Gastrocnemius medialis (tissue), 4 donors: ENCODE data around the gene AGL. TPM values are rescaled to one million over a fixed set of nuclear protein-coding genes. Genes with fewer than 3 reads are reported as not detected.
A peak's percentile ranks its signal among the peaks of the same experiment; 100 is the strongest.
"Not testable (repeated sequence)": the region's sequence is repeated elsewhere in the genome, so short reads cannot be mapped to it uniquely, and the experiment has no call there.

ENCODE experiments used
- ATAC-seq, 2 donors: fragments of 150-250 bp; one replicate each; pipeline ENCODE4 v1.9.1; 2016
- DNase-seq, 2 donors: peaks; one replicate each; pipeline ENCODE4 v3.0.0-alpha.2; 2019
- H3K27ac ChIP-seq, 4 donors: fragments of 200-600 bp; sonication (generic); 1 replicate in 1 of 4; 2 replicates in 3 of 4; pipeline ENCODE4 v1.5.1; 2016 to 2018; ENCODE audit warnings: mild to moderate bottlenecking in 2 of 4, moderate library complexity in 1 of 4
- H3K27me3 ChIP-seq, 3 donors: fragments of 200-600 bp; sonication (generic) in 2 of 3; 1 replicate in 1 of 3; 2 replicates in 2 of 3; pipeline versions ENCODE4 v1.5.1 to v1.6.0; 2016 to 2019; ENCODE audit warnings: mild to moderate bottlenecking in 1 of 3, moderate library complexity in 1 of 3
- H3K36me3 ChIP-seq, 2 donors: fragments of 200-600 bp; sonication (generic) in 1 of 2; one replicate each; pipeline ENCODE4 v1.5.1; 2017 to 2018
- H3K4me1 ChIP-seq, 2 donors: fragments of 200-600 bp; sonication (generic) in 1 of 2; one replicate each; pipeline ENCODE4 v1.5.1; 2016 to 2017; ENCODE audit warnings: mild to moderate bottlenecking in 2 of 2
- H3K4me3 ChIP-seq, 4 donors: fragments of 200-600 bp; sonication (generic) in 3 of 4; 1 replicate in 1 of 4; 2 replicates in 3 of 4; pipeline ENCODE4 v1.5.1; 2016 to 2019; ENCODE audit warnings: mild to moderate bottlenecking in 2 of 4
- H3K9me3 ChIP-seq, 3 donors: fragments of 200-600 bp; sonication (generic) in 2 of 3; 1 replicate in 1 of 3; 2 replicates in 2 of 3; pipeline ENCODE4 v1.5.1; 2016 to 2019
- POLR2A ChIP-seq, 2 donors: fragments of 450-650 bp; IDR thresholded peaks; one replicate each; pipeline ENCODE4 v1.6.1; 2017; ENCODE audit warnings: antibody characterized with exemption in 2 of 2, mild to moderate bottlenecking in 2 of 2, moderate library complexity in 2 of 2
- in situ Hi-C, 4 donors: fragments of 200-750 bp; cut with MboI; loops; one replicate each; pipeline versions ENCODE4 v1.15.0 to v1.8.0; 2017; ENCODE audit warnings: low sequenced_read_pairs in 4 of 4
- intact Hi-C: fragments of 100-400 bp; cut with DNase I; formaldehyde crosslinking; loops from one replicate; pipeline ENCODE4 v1.15.1; 2023; ENCODE audit warnings: low total_unique reads
- total RNA-seq, 4 donors: library from RNA; depleted of rRNA; stranded (reverse); fragments of >200 nt; gene quantifications; one replicate each; pipeline versions ENCODE4 v1.1.0 to v1.2.3, GENCODE V29; 2016
- TF ChIP-seq, protein P1 (sequence below), 5 experiments: fragments of 450-650 bp in 3 of 5; fragments of 200-600 bp in 2 of 5; sonication (generic) in 2 of 5; IDR thresholded peaks in 4 of 5; conservative IDR thresholded peaks in 1 of 5; 1 replicate in 4 of 5; 2 replicates in 1 of 5; pipeline ENCODE4 v1.5.1; 2016 to 2019; ENCODE audit warnings: antibody characterized with exemption in 5 of 5, mild to moderate bottlenecking in 3 of 5, moderate library complexity in 3 of 5

The AGL gene
- total RNA-seq, 4 donors from 2014 or later = 49.3 to 143 (median 103) TPM

- ATAC-seq (no peak), DNase-seq (no peak)
- peaks cover 0 to 7% of the 10 kb centered on the region in 2 donors for H3K4me1 ChIP-seq
- in situ Hi-C loops (no loop called here), intact Hi-C loops (no loop called here)
- H3K27ac ChIP-seq = no peak overlapping the region
- H3K36me3 ChIP-seq = no peaks in the 10 kb centered on the region
- no peaks in the 10 kb centered on the region for H3K9me3 ChIP-seq
- no peak overlapping the region for H3K4me3 ChIP-seq
- no peaks in the 10 kb centered on the region for H3K27me3 ChIP-seq
- TF ChIP-seq POLR2A (IDR thresholded peaks at IDR 0.05) = no peak
- TF ChIP-seq, protein P1, sequence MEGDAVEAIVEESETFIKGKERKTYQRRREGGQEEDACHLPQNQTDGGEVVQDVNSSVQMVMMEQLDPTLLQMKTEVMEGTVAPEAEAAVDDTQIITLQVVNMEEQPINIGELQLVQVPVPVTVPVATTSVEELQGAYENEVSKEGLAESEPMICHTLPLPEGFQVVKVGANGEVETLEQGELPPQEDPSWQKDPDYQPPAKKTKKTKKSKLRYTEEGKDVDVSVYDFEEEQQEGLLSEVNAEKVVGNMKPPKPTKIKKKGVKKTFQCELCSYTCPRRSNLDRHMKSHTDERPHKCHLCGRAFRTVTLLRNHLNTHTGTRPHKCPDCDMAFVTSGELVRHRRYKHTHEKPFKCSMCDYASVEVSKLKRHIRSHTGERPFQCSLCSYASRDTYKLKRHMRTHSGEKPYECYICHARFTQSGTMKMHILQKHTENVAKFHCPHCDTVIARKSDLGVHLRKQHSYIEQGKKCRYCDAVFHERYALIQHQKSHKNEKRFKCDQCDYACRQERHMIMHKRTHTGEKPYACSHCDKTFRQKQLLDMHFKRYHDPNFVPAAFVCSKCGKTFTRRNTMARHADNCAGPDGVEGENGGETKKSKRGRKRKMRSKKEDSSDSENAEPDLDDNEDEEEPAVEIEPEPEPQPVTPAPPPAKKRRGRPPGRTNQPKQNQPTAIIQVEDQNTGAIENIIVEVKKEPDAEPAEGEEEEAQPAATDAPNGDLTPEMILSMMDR (IDR thresholded peaks at IDR 0.05 in 4 of 5, conservative IDR thresholded peaks at IDR 0.05 in 1 of 5) = no peak
Observed at GRCh38 chr1:99827970-99828369, 22.2 kb upstream of the AGL start.

GRCh38 chr1:99829269-99829668 lies 20.9 kb upstream of the AGL start:
- ATAC-seq = no peak
- in situ Hi-C loops (no loop called here), intact Hi-C loops (no loop called here)
- Histone ChIP-seq H3K36me3 (no peaks in the 10 kb centered on the region), H3K27ac (no peak overlapping the region), H3K4me1 (peaks cover 0 to 7% of the 10 kb centered on the region in 2 donors), H3K9me3 (no peaks in the 10 kb centered on the region), H3K27me3 (no peaks in the 10 kb centered on the region), H3K4me3 (no peak overlapping the region)
- no peak for DNase-seq
- TF ChIP-seq POLR2A (IDR thresholded peaks at IDR 0.05) = no peak
- TF ChIP-seq, protein P1 (IDR thresholded peaks at IDR 0.05 in 4 of 5, conservative IDR thresholded peaks at IDR 0.05 in 1 of 5) = no peak

- H3K9me3 ChIP-seq, H3K36me3 ChIP-seq, in situ Hi-C loops, ATAC-seq, DNase-seq, intact Hi-C loops, H3K4me3 ChIP-seq, H3K27me3 ChIP-seq: not testable (repeated sequence)
- peak overlapping the region; percentile 88 to 93 (median 90) for H3K27ac ChIP-seq
- peaks cover 17 to 21% of the 10 kb centered on the region in 2 donors for H3K4me1 ChIP-seq
Observed at GRCh38 chr1:99833911-99834310, 16.2 kb upstream of the AGL start.

DNA sequence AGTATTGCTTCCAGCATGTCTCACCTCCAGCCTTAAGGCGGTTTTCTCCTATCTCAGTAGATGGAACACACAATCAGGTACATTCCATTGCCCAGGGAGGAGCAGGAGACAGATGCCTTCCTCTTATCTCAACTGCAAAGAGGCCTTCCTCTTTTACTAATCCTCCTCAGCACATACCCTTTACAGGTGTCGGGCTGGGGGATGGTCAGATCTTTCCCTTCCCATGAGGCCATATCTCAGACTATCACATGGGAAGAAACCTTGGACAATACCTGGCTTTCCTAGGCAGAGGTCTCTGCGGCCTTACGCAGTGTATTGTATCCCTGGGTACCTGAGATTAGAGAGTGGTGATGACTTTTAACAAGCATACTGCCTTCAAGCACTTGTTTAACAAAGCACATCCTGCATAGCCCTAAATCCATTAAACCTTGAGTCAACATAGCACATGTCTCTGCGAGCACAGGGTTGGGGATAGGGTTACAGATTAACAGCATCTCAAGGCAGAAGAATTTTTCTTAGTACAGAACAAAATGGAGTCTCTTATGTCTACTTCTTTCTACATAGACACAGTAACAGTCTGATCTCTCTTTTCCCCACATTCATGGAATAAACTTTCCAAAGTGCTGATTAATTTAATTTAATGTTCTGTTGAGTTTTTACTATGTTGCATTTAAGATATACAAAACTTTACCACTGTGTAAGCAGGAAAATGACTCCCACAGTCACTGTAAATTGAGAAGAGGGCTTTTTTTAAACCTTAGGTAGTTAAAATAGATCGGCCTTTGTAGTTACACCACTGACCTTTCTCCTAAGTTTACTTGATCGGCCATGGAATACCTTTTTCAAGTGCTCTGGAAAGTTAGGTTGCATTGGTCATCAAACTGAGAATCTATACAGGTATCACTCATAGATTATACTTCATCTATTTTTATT lies 13.7 kb upstream of the AGL start:
- DNase-seq (peak in 1 of 2 donors; percentile 40), ATAC-seq (peak; percentile 96 to 99)
- in situ Hi-C loops, H3K27me3 ChIP-seq, H3K36me3 ChIP-seq, H3K9me3 ChIP-seq, H3K4me3 ChIP-seq: not testable (repeated sequence)
- H3K4me1 ChIP-seq = peaks cover 21 to 22% of the 10 kb centered on the region in 2 donors
- H3K27ac ChIP-seq = peak overlapping the region; percentile 88 to 93 (median 90)
- intact Hi-C loops = loop anchor here (2.0 kb wide), 1 partner anchor 18 kb away; no protein-coding TSS in a partner anchor

DNA sequence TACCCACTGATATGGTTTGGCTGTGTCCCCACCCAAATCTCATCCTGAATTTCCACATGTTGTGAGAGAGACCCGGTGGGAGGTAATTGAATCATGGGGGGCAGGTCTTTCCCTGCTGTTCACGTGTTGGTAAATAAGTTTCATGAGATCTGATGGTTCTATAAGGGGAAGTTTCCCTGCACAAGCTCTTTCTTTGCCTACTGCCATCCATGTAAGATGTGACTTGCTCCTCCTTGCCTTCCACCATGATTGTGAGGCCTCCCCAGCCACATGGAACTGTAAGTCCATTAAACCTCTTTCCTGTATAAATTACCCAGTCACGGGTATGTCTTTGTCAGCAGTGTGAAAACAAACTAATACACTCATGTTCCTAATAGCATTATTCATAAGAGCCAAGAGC lies 9.8 kb upstream of the AGL start:
- H3K27me3 ChIP-seq, ATAC-seq, H3K36me3 ChIP-seq, in situ Hi-C loops, H3K9me3 ChIP-seq, H3K4me3 ChIP-seq, DNase-seq: not testable (repeated sequence)
- Histone ChIP-seq H3K27ac (peak overlapping the region; percentile 60 to 93 (median 77)), H3K4me1 (peaks cover 28 to 36% of the 10 kb centered on the region in 2 donors)
- intact Hi-C loops = loop anchor here (10.0 kb wide), 1 partner anchor 176 kb away; no protein-coding TSS in a partner anchor

GRCh38 chr1:99843760-99844159 lies 6.4 kb upstream of the AGL start:
- Histone ChIP-seq H3K9me3 (no peaks in the 10 kb centered on the region), H3K4me3 (no peak overlapping the region), H3K4me1 (peaks cover 28 to 37% of the 10 kb centered on the region in 2 donors), H3K27me3 (no peaks in the 10 kb centered on the region), H3K27ac (peak overlapping the region; percentile 63 to 93 (median 78)), H3K36me3 (no peaks in the 10 kb centered on the region)
- no peak for TF ChIP-seq POLR2A (IDR thresholded peaks at IDR 0.05)
- TF ChIP-seq, protein P1 (IDR thresholded peaks at IDR 0.05 in 4 of 5, conservative IDR thresholded peaks at IDR 0.05 in 1 of 5) = no peak
- intact Hi-C loops (loop anchor here (10.0 kb wide), 1 partner anchor 179 kb away; no protein-coding TSS in a partner anchor), in situ Hi-C loops (no loop called here)
- no peak for DNase-seq
- peak; percentile 45 to 51 for ATAC-seq

DNA sequence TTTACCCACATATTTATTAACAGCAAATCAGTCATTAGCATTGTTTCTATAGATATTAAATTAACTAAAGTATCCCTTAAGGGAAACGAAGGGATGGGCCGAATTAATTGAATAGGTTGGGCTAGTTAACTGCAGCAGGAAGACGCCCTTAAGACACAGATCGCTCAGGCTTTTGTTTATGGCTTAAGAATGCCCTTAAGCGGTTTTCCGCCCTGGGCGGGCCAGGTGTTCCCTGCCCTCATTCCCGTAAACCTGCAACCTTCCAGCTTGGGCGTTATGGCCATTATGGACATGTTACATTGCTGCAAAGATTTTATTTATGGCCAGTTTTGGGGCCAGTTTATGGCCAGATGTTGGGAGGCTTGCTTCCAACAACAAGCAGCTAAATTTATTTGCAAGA lies 5.0 kb upstream of the AGL start:
- not testable (repeated sequence) for ATAC-seq

More for the DNA sequence above, 5.0 kb upstream of the AGL start:
- in situ Hi-C loops, H3K4me3 ChIP-seq, H3K27me3 ChIP-seq, H3K9me3 ChIP-seq, H3K36me3 ChIP-seq, DNase-seq: not testable (repeated sequence)
- Histone ChIP-seq H3K4me1 (peaks cover 36 to 39% of the 10 kb centered on the region in 2 donors), H3K27ac (peak overlapping the region in 1 of 4 donors; percentile 63)
- intact Hi-C loops = loop anchor here (10.0 kb wide), 1 partner anchor 180 kb away; no protein-coding TSS in a partner anchor
